OCI-LY3 (cell line): ENCODE data around the gene ARHGEF4.

Source experiments
- EZH2phosphoT487 ChIP-seq: fragments of 200-600 bp; shearing (Covaris generic); IDR thresholded peaks from 2 replicates; pipeline ENCODE4 v1.6.1; 2018; ENCODE audit warnings: antibody characterized with exemption, mixed run types, low read depth
- TF ChIP-seq, protein P1 (sequence below): fragments of 200-600, 300-600 bp; sonication (generic); IDR thresholded peaks from 2 replicates; pipeline ENCODE4 v1.5.1; 2014; ENCODE audit warnings: antibody characterized with exemption, low read length, low read depth

GRCh38 chr2:131044075-131044756 lies 207.5 kb downstream of the ARHGEF4 start:
- no peak for TF ChIP-seq EZH2phosphoT487
- TF ChIP-seq, protein P1, sequence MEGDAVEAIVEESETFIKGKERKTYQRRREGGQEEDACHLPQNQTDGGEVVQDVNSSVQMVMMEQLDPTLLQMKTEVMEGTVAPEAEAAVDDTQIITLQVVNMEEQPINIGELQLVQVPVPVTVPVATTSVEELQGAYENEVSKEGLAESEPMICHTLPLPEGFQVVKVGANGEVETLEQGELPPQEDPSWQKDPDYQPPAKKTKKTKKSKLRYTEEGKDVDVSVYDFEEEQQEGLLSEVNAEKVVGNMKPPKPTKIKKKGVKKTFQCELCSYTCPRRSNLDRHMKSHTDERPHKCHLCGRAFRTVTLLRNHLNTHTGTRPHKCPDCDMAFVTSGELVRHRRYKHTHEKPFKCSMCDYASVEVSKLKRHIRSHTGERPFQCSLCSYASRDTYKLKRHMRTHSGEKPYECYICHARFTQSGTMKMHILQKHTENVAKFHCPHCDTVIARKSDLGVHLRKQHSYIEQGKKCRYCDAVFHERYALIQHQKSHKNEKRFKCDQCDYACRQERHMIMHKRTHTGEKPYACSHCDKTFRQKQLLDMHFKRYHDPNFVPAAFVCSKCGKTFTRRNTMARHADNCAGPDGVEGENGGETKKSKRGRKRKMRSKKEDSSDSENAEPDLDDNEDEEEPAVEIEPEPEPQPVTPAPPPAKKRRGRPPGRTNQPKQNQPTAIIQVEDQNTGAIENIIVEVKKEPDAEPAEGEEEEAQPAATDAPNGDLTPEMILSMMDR: no peak
